ENCODE data around the gene DCBLD1. TPM values are rescaled to one million over a fixed set of nuclear protein-coding genes. Genes with fewer than 3 reads are reported as not detected.
A peak's percentile ranks its signal among the peaks of the same experiment; 100 is the strongest.

DCBLD1 gene
- total RNA-seq, 1 donor, result 29.7 TPM

GRCh38 chr6:117491916-117492315 is 9.4 kb downstream of the DCBLD1 start:
- H2AFZ ChIP-seq (ENCODE audit: low read length), result no peak overlapping the region
- H4K20me1 ChIP-seq (ENCODE audit: insufficient read depth, low read length), result no peaks in the 10 kb centered on the region
- peak; percentile 87 for DNase-seq (ENCODE audit: insufficient read length, low spot score, missing footprints)
- no peaks in the 10 kb centered on the region for H3K27me3 ChIP-seq (ENCODE audit: insufficient read depth, low read length)
- peaks cover 98% of the 10 kb centered on the region for H3K79me2 ChIP-seq (ENCODE audit: insufficient read depth, low read length)
- H3K4me1 ChIP-seq (ENCODE audit: insufficient read depth, low read length), result peaks cover 64% of the 10 kb centered on the region
- H3K9me3 ChIP-seq (ENCODE audit: low read depth, low read length), result no peaks in the 10 kb centered on the region
- peak overlapping the region; percentile 53 for H3K4me2 ChIP-seq (ENCODE audit: insufficient read depth, low read length)
- H3K4me3 ChIP-seq (ENCODE audit: insufficient read depth, low read length), result no peak overlapping the region
- H3K36me3 ChIP-seq (ENCODE audit: insufficient read depth, low read length), result peaks cover 5% of the 10 kb centered on the region
- peak overlapping the region; percentile 97 for H3K27ac ChIP-seq (ENCODE audit: low read depth, low read length)
- TF ChIP-seq, protein P1, sequence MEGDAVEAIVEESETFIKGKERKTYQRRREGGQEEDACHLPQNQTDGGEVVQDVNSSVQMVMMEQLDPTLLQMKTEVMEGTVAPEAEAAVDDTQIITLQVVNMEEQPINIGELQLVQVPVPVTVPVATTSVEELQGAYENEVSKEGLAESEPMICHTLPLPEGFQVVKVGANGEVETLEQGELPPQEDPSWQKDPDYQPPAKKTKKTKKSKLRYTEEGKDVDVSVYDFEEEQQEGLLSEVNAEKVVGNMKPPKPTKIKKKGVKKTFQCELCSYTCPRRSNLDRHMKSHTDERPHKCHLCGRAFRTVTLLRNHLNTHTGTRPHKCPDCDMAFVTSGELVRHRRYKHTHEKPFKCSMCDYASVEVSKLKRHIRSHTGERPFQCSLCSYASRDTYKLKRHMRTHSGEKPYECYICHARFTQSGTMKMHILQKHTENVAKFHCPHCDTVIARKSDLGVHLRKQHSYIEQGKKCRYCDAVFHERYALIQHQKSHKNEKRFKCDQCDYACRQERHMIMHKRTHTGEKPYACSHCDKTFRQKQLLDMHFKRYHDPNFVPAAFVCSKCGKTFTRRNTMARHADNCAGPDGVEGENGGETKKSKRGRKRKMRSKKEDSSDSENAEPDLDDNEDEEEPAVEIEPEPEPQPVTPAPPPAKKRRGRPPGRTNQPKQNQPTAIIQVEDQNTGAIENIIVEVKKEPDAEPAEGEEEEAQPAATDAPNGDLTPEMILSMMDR (IDR thresholded peaks at IDR 0.05; ENCODE audit: extremely low read depth, low read depth, low read length), result no peak

DNA sequence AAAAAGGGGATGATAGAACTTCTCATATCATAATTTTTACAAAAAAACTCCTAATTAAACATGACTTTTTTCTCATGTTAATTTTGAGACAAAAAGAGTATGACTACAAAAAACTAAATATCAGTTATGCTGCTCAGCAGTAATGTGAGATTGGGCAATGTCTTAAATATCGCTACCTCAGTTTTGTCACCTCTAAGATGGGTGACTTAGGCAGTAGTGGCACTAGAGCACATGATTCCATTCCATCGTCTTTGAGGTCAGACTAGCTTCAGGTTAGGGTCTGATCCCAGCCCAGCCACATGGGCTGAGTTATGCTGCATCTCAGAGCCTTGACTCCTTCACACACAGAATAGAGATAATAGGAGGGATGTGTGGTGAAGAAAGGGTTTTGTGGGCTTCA is 11.0 kb downstream of the DCBLD1 start:
- peaks cover 88% of the 10 kb centered on the region for H3K79me2 ChIP-seq (ENCODE audit: insufficient read depth, low read length)
- H3K4me2 ChIP-seq (ENCODE audit: insufficient read depth, low read length), result peak overlapping the region; percentile 62
- no peaks in the 10 kb centered on the region for H3K27me3 ChIP-seq (ENCODE audit: insufficient read depth, low read length)
- no peaks in the 10 kb centered on the region for H3K9me3 ChIP-seq (ENCODE audit: low read depth, low read length)
- no peaks in the 10 kb centered on the region for H4K20me1 ChIP-seq (ENCODE audit: insufficient read depth, low read length)
- peaks cover 80% of the 10 kb centered on the region for H3K4me1 ChIP-seq (ENCODE audit: insufficient read depth, low read length)
- H3K4me3 ChIP-seq (ENCODE audit: insufficient read depth, low read length), result no peak overlapping the region
- DNase-seq (ENCODE audit: insufficient read length, low spot score, missing footprints), result no peak
- TF ChIP-seq, protein P1 (IDR thresholded peaks at IDR 0.05; ENCODE audit: extremely low read depth, low read depth, low read length), result no peak
- H3K36me3 ChIP-seq (ENCODE audit: insufficient read depth, low read length), result no peaks in the 10 kb centered on the region
- H2AFZ ChIP-seq (ENCODE audit: low read length), result no peak overlapping the region
- H3K27ac ChIP-seq (ENCODE audit: low read depth, low read length), result peak overlapping the region; percentile 97

- Histone ChIP-seq H2AFZ (ENCODE audit: low read length) (no peak overlapping the region), H3K9me3 (ENCODE audit: low read depth, low read length) (no peaks in the 10 kb centered on the region), H3K4me2 (ENCODE audit: insufficient read depth, low read length) (peak overlapping the region; percentile 62), H4K20me1 (ENCODE audit: insufficient read depth, low read length) (no peaks in the 10 kb centered on the region), H3K4me3 (ENCODE audit: insufficient read depth, low read length) (peak overlapping the region; percentile 10), H3K4me1 (ENCODE audit: insufficient read depth, low read length) (peaks cover 84% of the 10 kb centered on the region), H3K79me2 (ENCODE audit: insufficient read depth, low read length) (peaks cover 85% of the 10 kb centered on the region), H3K27me3 (ENCODE audit: insufficient read depth, low read length) (no peaks in the 10 kb centered on the region), H3K27ac (ENCODE audit: low read depth, low read length) (peak overlapping the region; percentile 97), H3K36me3 (ENCODE audit: insufficient read depth, low read length) (no peaks in the 10 kb centered on the region)
- DNase-seq (ENCODE audit: insufficient read length, low spot score, missing footprints), result no peak
- TF ChIP-seq, protein P1 (IDR thresholded peaks at IDR 0.05; ENCODE audit: extremely low read depth, low read depth, low read length), result no peak
Measured at GRCh38 chr6:117494283-117494682, 11.8 kb downstream of the DCBLD1 start.

- peaks cover 84% of the 10 kb centered on the region for H3K4me1 ChIP-seq (ENCODE audit: insufficient read depth, low read length)
- peak overlapping the region; percentile 20 for H3K4me3 ChIP-seq (ENCODE audit: insufficient read depth, low read length)
- no peak overlapping the region for H2AFZ ChIP-seq (ENCODE audit: low read length)
- H3K36me3 ChIP-seq (ENCODE audit: insufficient read depth, low read length), result no peaks in the 10 kb centered on the region
- TF ChIP-seq, protein P1 (IDR thresholded peaks at IDR 0.05; ENCODE audit: extremely low read depth, low read depth, low read length), result no peak
- H3K4me2 ChIP-seq (ENCODE audit: insufficient read depth, low read length), result peak overlapping the region; percentile 62
- no peaks in the 10 kb centered on the region for H4K20me1 ChIP-seq (ENCODE audit: insufficient read depth, low read length)
- H3K27ac ChIP-seq (ENCODE audit: low read depth, low read length), result peak overlapping the region; percentile 97
- no peaks in the 10 kb centered on the region for H3K9me3 ChIP-seq (ENCODE audit: low read depth, low read length)
- no peaks in the 10 kb centered on the region for H3K27me3 ChIP-seq (ENCODE audit: insufficient read depth, low read length)
- peaks cover 85% of the 10 kb centered on the region for H3K79me2 ChIP-seq (ENCODE audit: insufficient read depth, low read length)
- no peak for DNase-seq (ENCODE audit: insufficient read length, low spot score, missing footprints)
Measured at GRCh38 chr6:117494694-117495318, 12.3 kb downstream of the DCBLD1 start.

Data from osteoblast (primary cell).